GM21526 (cell line): ENCODE results near the gene RAD17.
A peak's percentile ranks its signal among the peaks of the same experiment; 100 is the strongest.
"Not testable (repeated sequence)": the region's sequence is repeated elsewhere in the genome, so short reads cannot be mapped to it uniquely, and the experiment has no call there.

Experiments used
- ATAC-seq: cut with Tn5 transposase; IDR thresholded peaks from one replicate; pipeline ENCODE4 v1.9.1; 2021; ENCODE audit warnings: moderate library complexity; ENCODE audit not compliant: unreplicated experiment, low FRiP score

Gene RAD17, protein sequence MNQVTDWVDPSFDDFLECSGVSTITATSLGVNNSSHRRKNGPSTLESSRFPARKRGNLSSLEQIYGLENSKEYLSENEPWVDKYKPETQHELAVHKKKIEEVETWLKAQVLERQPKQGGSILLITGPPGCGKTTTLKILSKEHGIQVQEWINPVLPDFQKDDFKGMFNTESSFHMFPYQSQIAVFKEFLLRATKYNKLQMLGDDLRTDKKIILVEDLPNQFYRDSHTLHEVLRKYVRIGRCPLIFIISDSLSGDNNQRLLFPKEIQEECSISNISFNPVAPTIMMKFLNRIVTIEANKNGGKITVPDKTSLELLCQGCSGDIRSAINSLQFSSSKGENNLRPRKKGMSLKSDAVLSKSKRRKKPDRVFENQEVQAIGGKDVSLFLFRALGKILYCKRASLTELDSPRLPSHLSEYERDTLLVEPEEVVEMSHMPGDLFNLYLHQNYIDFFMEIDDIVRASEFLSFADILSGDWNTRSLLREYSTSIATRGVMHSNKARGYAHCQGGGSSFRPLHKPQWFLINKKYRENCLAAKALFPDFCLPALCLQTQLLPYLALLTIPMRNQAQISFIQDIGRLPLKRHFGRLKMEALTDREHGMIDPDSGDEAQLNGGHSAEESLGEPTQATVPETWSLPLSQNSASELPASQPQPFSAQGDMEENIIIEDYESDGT

GRCh38 chr5:69369340-69370121 lies at the start of gene RAD17, which contains the start of the genes AK6 and TAF9:
RAD17 (plus strand) TSS chr5:69369818; CDS start chr5:69372209, 2,391 bp downstream.
AK6 (minus strand) TSS chr5:69369520; CDS start chr5:69369490, 30 bp downstream.
TAF9 (minus strand) TSS chr5:69369520; CDS start chr5:69365737, 3,783 bp downstream.
- ATAC-seq, result peak; percentile 88

GRCh38 chr5:69326365-69326764 lies 43.3 kb upstream of the RAD17 start:
- no peak for ATAC-seq

GRCh38 chr5:69329905-69330489 lies 39.6 kb upstream of the RAD17 start:
- ATAC-seq, result no peak

- no peak for ATAC-seq
Observed at GRCh38 chr5:69331528-69332445, 37.8 kb upstream of the RAD17 start.

DNA sequence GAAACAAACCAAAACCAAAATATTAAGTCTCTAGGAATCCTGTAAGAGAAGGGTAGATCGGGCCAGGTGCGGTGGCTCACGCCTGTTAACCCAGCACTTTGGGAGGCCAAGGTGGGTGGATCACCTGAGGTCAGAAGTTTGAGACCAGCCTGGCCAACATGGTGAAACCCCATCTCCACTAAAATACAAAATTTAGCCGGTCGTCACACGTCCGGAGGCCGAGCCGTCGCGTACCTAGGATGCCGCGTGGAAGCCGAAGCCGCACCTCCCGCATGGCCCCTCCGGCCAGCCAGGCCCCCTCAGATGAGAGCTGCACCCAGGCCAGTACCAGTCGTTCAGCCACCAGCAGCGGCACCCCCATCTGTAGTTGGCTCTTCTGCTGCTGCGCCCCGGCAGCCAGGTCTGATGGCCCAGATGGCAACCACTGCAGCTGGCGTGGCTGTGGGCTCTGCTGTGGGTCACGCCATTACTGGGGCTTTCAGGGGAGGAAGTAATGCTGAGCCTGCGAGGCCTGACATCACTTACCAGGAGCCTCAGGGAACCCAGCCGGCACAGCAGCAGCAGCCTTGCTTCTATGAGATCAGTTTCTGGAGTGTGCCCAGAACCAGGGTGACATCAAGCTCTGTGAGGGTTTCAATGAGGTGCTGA lies 35.8 kb upstream of the RAD17 start:
- not testable (repeated sequence) for ATAC-seq

DNA sequence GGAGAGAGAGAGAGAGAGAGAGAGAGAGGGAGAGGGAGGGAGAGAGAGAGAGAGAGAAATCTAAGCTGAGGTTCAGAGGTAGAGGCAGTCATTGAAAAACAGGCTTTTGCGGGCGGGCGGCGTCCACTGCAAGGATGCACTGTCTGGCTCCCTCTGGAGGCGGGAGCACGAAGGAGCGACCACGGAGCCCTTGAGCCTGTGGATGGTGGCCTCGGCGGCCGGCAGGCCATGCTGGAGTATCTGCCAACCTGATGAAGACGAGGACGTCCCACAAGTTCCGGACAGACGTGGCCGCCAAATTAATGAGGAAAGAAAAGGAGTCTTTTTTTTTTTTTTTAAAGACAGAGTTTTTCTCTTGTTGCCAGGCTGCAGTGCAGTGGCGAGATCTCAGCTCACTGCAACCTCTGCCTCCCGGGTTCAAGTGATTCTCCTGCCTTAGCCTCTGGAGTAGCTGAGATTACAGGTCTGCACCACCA lies 34.8 kb upstream of the RAD17 start:
- ATAC-seq, result peak; percentile 51

- ATAC-seq, result no peak
Observed at GRCh38 chr5:69335341-69335935, 34.2 kb upstream of the RAD17 start.

GRCh38 chr5:69341520-69342161 lies 28.0 kb upstream of the RAD17 start:
- ATAC-seq, result no peak

- ATAC-seq, result no peak
Observed at GRCh38 chr5:69343083-69343482, 26.5 kb upstream of the RAD17 start.

DNA sequence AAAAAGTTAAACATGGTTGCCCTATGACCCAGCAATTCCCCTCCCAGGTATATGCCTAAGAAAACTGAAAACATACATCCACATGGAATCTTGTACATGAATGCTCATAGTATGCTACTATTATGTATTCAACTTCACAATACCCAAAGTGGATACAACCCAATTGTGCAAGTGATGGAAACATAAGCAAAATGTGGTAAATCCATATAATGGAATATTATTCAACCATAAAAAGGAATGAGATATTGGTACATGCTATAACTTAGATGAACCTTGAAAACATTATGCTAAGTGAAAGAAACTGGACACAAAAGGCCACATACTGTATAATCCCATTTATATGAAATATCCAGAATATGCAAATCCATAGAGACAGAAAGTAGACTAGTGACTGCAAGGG lies 19.0 kb upstream of the RAD17 start:
- no peak for ATAC-seq

DNA sequence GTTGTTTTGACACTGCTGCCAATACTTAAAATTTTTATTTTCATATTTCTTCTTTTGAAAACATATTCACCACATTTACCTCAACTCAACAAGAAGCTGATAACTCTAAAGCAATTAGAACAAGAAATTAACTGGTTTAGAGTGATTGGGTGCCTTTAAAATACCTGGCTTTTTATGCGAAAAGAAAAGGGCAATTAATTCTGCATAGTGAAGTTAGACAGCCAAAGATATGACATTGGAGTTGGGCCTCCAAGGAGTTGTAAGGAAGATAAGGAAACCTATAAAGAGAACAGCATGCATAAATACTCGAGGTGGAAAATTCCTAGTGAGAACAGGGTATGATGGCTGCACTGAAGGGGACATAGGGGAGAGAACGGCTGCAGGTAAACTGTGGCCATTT lies 9.9 kb upstream of the RAD17 start:
- ATAC-seq, result no peak

- no peak for ATAC-seq
Observed at GRCh38 chr5:69360442-69360841, 9.2 kb upstream of the RAD17 start.

DNA sequence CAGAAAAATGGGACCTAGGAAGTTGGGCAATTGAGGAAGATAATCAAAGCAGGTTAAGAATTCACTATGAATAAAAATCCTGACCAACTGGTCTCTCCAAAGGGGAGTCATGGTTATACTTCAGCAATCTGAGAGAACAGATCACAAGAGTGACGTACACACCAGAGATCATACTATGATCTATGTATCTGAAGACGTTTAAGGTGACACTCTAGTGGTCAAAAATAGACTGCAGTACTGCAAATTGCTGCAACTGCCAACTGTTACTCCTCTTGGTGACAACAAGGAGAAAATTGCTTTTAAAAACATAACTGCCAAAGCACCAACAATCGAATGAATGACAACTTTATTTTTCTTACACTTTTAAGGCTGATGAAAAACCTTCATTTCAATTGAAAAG lies 5.2 kb upstream of the RAD17 start:
- ATAC-seq, result no peak

GRCh38 chr5:69364850-69365249 lies 4.8 kb upstream of the RAD17 start:
- ATAC-seq, result no peak

DNA sequence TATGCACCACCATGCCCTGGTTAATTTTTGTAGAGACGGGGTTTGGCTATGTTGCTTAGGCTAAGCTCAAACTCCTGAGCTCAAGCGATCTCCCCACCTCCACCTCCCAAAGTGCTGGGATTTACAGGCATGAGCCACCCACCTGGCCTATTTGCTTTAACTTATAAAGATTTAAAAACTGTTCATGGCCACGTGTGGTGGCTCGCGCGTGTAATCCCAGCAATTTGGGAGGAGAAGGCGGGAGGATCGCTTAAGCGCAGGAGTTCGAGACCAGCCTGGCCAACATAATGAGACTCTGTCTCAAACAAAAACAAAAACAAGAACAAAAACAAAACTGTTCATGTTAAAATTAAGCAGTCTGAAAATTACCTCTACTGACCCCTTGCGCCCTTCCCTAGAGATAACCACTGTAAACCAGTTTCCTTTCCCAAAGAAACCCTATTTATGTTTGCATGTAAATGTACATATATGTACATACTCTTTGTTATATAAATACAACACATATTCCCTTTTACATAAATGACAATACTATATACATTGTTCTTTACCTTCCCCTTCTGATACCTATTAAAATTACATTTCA lies 1.8 kb upstream of the RAD17 start:
- no peak for ATAC-seq

GRCh38 chr5:69368458-69369339 lies 919 bp upstream of the RAD17 start:
- peak; percentile 12 for ATAC-seq

GRCh38 chr5:69370335-69370734 lies 717 bp downstream of the RAD17 start:
- ATAC-seq, result not testable (repeated sequence)
